AG10803 (cell line): ENCODE data around the gene ANKRD33.

Source experiments
- DNase-seq: peaks from one replicate; pipeline ENCODE4 v3.0.0; 2010; ENCODE audit warnings: low read depth
- H3K4me3 ChIP-seq: 2 replicates; pipeline ENCODE4 v1.5.1; 2011; ENCODE audit warnings: mild to moderate bottlenecking, low read length, control low read depth
- TF ChIP-seq, protein P1 (sequence below): conservative IDR thresholded peaks from 2 replicates; pipeline ENCODE4 v1.5.1; 2011; ENCODE audit warnings: mild to moderate bottlenecking, low read length, control low read depth, inconsistent platforms

Gene ANKRD33, protein sequence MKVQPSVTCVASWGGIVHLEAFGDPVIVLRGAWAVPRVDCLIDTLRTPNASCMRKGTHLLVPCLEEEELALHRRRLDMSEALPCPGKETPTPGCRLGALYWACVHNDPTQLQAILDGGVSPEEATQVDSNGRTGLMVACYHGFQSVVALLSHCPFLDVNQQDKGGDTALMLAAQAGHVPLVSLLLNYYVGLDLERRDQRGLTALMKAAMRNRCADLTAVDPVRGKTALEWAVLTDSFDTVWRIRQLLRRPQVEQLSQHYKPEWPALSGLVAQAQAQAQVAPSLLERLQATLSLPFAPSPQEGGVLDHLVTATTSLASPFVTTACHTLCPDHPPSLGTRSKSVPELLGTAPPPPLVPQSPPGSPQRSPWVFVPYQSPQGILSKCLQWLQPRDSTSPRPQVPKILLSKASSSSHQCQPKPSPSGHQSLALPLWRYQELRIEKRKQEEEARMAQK

DNA sequence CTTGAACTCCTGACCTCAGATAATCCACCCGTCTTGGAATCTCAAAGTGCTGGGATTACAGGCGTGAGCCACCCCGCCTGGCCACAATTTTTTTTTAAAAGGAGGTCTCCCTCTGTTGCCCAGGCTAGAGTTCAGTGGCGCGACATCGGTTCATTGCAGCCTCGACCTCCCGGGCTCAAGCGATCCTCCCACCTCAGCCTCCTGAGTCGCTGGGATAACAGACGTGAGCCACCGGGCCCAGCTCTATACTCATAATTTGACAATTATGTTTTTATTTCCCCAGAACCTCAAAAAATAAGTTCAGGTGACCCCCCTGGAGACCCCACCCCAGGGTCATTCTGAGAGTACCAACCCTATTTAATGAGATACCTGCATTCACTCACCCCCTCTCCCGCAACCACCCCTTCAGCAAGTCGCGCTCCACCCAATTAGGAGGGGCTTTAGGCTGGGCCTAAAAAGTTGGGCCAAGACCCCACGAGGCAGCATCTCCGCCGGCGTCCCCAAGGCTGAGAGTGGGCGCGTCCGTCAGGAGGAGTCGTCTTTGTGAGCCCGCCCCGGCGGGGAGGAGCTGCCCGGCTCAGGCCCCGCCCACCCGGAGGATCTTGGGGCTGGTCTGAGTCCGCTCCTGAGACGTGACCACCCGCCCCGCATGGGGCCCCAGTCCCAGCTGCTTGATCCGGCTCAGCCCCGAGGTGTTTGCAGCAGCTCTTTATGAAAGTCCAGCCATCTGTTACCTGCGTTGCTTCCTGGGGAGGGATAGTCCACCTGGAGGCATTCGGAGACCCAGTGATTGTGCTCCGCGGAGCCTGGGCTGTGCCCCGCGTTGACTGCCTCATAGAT is at the start of gene ANKRD33:
Gene ANKRD33, plus strand, starts transcription at position 628 of the 840 bp plus-strand sequence. Its CDS starts 84 bp downstream, at position 712.
- H3K4me3 ChIP-seq: no peak within 1 kb of the TSS
- TF ChIP-seq, protein P1, sequence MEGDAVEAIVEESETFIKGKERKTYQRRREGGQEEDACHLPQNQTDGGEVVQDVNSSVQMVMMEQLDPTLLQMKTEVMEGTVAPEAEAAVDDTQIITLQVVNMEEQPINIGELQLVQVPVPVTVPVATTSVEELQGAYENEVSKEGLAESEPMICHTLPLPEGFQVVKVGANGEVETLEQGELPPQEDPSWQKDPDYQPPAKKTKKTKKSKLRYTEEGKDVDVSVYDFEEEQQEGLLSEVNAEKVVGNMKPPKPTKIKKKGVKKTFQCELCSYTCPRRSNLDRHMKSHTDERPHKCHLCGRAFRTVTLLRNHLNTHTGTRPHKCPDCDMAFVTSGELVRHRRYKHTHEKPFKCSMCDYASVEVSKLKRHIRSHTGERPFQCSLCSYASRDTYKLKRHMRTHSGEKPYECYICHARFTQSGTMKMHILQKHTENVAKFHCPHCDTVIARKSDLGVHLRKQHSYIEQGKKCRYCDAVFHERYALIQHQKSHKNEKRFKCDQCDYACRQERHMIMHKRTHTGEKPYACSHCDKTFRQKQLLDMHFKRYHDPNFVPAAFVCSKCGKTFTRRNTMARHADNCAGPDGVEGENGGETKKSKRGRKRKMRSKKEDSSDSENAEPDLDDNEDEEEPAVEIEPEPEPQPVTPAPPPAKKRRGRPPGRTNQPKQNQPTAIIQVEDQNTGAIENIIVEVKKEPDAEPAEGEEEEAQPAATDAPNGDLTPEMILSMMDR: no peak

DNA sequence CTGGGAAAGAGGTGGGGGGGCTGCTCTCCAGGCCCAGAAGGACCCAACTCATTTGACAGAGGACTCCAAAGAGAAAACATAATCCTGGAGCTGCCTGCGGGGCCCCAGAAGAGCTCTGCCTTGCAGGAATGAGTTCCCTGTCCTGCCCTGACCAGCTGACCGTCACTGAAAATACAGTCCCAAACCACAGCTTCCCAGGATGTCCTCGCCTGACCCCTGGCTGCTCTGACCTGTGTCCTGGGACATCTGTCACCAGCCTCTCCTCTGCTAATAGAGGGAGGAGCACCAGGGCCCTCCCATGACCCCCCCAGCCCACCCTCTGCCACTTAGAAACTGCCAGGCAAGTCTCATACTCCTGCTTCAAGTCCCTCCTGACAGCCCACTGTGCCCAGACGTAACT is 49.1 kb upstream of the ANKRD33 start:
- H3K4me3 ChIP-seq: no peak overlapping the region
- TF ChIP-seq, protein P1: no peak
- DNase-seq: no peak

More for the DNA sequence above, at the start of gene ANKRD33:
- no peak for DNase-seq

DNA sequence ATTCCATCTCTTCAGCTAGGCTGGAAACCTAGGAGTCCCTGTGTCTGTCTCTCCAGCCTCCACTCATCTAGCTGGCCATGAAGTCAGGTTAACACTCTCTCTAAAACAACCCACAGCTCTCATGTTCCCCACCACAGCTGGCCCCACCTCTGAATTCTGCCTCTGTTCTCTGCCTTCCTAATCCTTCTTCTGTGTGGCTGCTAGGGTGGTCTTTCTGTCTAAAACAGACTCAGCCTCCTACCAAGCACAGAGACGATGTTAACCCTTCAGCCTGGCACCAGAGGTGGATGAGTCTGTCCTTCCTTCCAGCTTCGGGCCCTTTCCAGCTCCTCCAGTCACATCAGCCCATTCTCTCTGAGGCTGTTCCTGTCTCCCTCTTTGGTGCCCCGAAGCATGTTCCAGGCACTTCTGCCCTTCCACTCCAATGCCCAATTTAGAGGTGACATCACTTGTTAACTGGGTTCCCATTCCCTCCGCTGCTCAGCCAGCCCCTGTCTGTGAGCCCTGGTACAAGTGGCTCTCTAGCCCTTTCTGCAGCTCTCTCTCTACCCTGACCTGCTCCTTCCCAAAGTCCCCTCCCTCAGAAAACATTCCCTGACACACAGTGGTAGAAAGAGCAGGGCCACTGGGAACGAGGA is 48.5 kb upstream of the ANKRD33 start:
- TF ChIP-seq, protein P1: no peak
- DNase-seq: no peak
- H3K4me3 ChIP-seq: no peak overlapping the region

DNA sequence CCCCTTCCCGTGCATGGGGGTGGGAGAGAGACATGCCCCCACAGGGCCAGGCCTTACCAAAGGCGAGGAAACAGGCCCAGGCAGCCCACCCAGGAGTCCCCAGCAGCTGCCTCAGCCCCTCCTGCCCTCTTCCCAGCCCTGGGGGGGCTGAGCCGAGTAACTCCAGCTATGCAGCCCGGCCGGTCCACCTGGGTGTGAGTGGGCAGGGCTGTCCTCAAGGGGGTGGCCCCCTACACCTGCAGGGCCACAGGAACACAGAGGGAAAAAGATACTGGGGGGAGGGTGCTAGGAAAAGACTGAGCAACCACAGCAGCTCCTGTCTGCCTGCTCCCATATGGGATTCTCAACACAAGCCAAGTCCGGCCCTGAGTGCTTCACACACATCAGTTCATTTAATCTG is 46.9 kb upstream of the ANKRD33 start:
- no peak for DNase-seq
- no peak overlapping the region for H3K4me3 ChIP-seq

GRCh38 chr12:51841727-51842126 is 46.2 kb upstream of the ANKRD33 start:
- TF ChIP-seq, protein P1: no peak
- no peak for DNase-seq
- no peak overlapping the region for H3K4me3 ChIP-seq

More for the DNA sequence above, 46.9 kb upstream of the ANKRD33 start:
- TF ChIP-seq, protein P1: no peak

- H3K4me3 ChIP-seq: no peak overlapping the region
- TF ChIP-seq, protein P1: no peak
- DNase-seq: no peak
Observed at GRCh38 chr12:51844854-51845253, 43.0 kb upstream of the ANKRD33 start.
